HepG2 (cell line): ENCODE measurements around the gene MAVS. TPM values are rescaled to one million over a fixed set of nuclear protein-coding genes. Genes with fewer than 3 reads are reported as not detected.

ENCODE experiments used
- ATAC-seq: fragments of 200-7000 bp; cut with Tn5 transposase; 3 replicates; pipeline ENCODE4 v1.9.1; 2020; ENCODE audit warnings: mild to moderate bottlenecking, moderate library complexity
- BruUV-seq: library from RNA; stranded (reverse); fragments of 400-500 nt; replicated peaks from 2 replicates; lab custom pipeline; 2021; lab: Mats Ljungman, UMichigan
- CTCF ChIA-PET: fragments of 300-600 bp; formaldehyde crosslinking; extraction: SDS; loops from one replicate; lab custom pipeline; 2021; ENCODE audit warnings: low total read pairs, inconsistent platforms, low intra/inter-chr PET ratio; lab: Yijun Ruan, JAX
- POLR2A ChIA-PET: fragments of 350-600 bp; sonication (Branson Sonifier 250); formaldehyde crosslinking; loops from one replicate; lab custom pipeline; 2020; ENCODE audit warnings: antibody characterized with exemption, inconsistent platforms; lab: Yijun Ruan, JAX
- DNase-seq: peaks from one replicate; pipeline ENCODE4 v3.0.0-alpha.2; 2015; ENCODE audit warnings: low spot score
- FAIRE-seq: peaks from 3 replicates; lab custom pipeline; 2011; peaks lifted over from hg19 to GRCh38; lab: Jason Lieb, UNC
- H2AFZ ChIP-seq: one replicate; pipeline ENCODE4 v1.6.1; 2011; ENCODE audit warnings: low read length, inconsistent platforms
- H3K27ac ChIP-seq: fragments of 300-600 bp; 3 replicates; pipeline ENCODE4 v1.8.0; 2011; ENCODE audit warnings: mixed run types, mild to moderate bottlenecking, mixed read lengths, low read length, inconsistent platforms; ENCODE audit not compliant: insufficient read depth; ENCODE audit errors: extremely low read length
- H3K27me3 ChIP-seq, 2 experiments: fragments of 200-600 bp in 1 of 2; 2 replicates in 1 of 2; 3 replicates in 1 of 2; pipeline versions ENCODE4 v1.6.0 to v1.8.0; 2011; ENCODE audit warnings: low read length in 2 of 2, mild to moderate bottlenecking in 2 of 2, moderate library complexity in 2 of 2, inconsistent platforms in 1 of 2; ENCODE audit not compliant: insufficient read depth in 2 of 2, control insufficient read depth in 1 of 2
- H3K36me3 ChIP-seq, 2 experiments: fragments of 200-600 bp in 1 of 2; replicated peaks in 1 of 2; 2 replicates in 1 of 2; 3 replicates in 1 of 2; pipeline versions ENCODE4 v1.5.1 to v1.8.0; 2011; ENCODE audit warnings: low read length in 2 of 2, inconsistent platforms in 1 of 2; ENCODE audit not compliant: insufficient read depth in 2 of 2, control insufficient read depth in 1 of 2
- H3K4me1 ChIP-seq: 2 replicates; pipeline ENCODE4 v1.5.1; 2012; ENCODE audit warnings: low read length, inconsistent platforms; ENCODE audit not compliant: insufficient read depth
- H3K4me2 ChIP-seq: 2 replicates; pipeline ENCODE4 v1.6.0; 2011; ENCODE audit warnings: low read depth, low read length, inconsistent platforms
- H3K4me3 ChIP-seq, 3 experiments: fragments of 200-600 bp in 1 of 3; sonication (generic), shearing (Covaris generic) in 1 of 3; replicated peaks in 1 of 3; 2 replicates each; pipeline ENCODE4 v1.5.1; 2011 to 2016; ENCODE audit warnings: low read length in 3 of 3, inconsistent platforms in 2 of 3, low read depth in 2 of 3, mild to moderate bottlenecking in 2 of 3, control low read depth in 1 of 3, mixed read lengths in 1 of 3; ENCODE audit not compliant: insufficient read depth in 1 of 3
- H3K79me2 ChIP-seq: one replicate; pipeline ENCODE4 v1.6.1; 2011; ENCODE audit warnings: low read length, inconsistent platforms; ENCODE audit not compliant: insufficient read depth
- H3K9ac ChIP-seq: 2 replicates; pipeline ENCODE4 v1.6.0; 2011; ENCODE audit warnings: mild to moderate bottlenecking, low read depth, low read length, inconsistent platforms; ENCODE audit not compliant: insufficient read depth
- H3K9me3 ChIP-seq: 2 replicates; pipeline ENCODE4 v1.5.1; 2012; ENCODE audit warnings: mild to moderate bottlenecking, low read length
- H4K20me1 ChIP-seq: 2 replicates; pipeline ENCODE4 v1.6.0; 2011; ENCODE audit warnings: inconsistent platforms, mild to moderate bottlenecking, low read length, moderate library complexity; ENCODE audit not compliant: insufficient read depth
- ATF1 ChIP-seq: IDR thresholded peaks from 2 replicates; pipeline ENCODE4 v1.6.1; 2016; ENCODE audit warnings: mild to moderate bottlenecking, control low read depth
- ELF1 ChIP-seq: sonication (generic); formaldehyde crosslinking; IDR thresholded peaks from 2 replicates; pipeline ENCODE4 v1.4.0; 2020; ENCODE audit warnings: missing genetic modification reagents
- MIER2 ChIP-seq: IDR thresholded peaks from 2 replicates; pipeline ENCODE4 v1.6.1; 2016; ENCODE audit warnings: missing biosample characterization, missing genetic modification reagents
- MNT ChIP-seq: fragments of 450-650 bp; IDR thresholded peaks from 2 replicates; pipeline ENCODE4 v1.6.1; 2016
- RCOR2 ChIP-seq: IDR thresholded peaks from 2 replicates; pipeline ENCODE4 v1.6.1; 2016; ENCODE audit warnings: missing biosample characterization, missing genetic modification reagents
- ZFAT ChIP-seq: sonication (generic); formaldehyde crosslinking; conservative IDR thresholded peaks from 2 replicates; pipeline ENCODE4 v1.8.1; 2023; ENCODE audit warnings: missing genetic modification reagents, inconsistent platforms
- ZNF615 ChIP-seq: sonication (generic); formaldehyde crosslinking; IDR thresholded peaks from 2 replicates; pipeline ENCODE4 v1.5.0; 2020; ENCODE audit warnings: mild to moderate bottlenecking, missing genetic modification reagents, borderline replicate concordance
- ZNF724P ChIP-seq: sonication (generic); formaldehyde crosslinking; IDR thresholded peaks from 2 replicates; pipeline ENCODE4 v1.8.0; 2022; ENCODE audit warnings: missing genetic modification reagents, borderline replicate concordance
- ZNF768 ChIP-seq: sonication (generic); formaldehyde crosslinking; IDR thresholded peaks from 2 replicates; pipeline ENCODE4 v1.4.0; 2020; ENCODE audit warnings: missing genetic modification reagents
- ZNF784 ChIP-seq: sonication (generic); formaldehyde crosslinking; IDR thresholded peaks from 2 replicates; pipeline ENCODE4 v1.5.1; 2020; ENCODE audit warnings: missing genetic modification reagents, mild to moderate bottlenecking, borderline replicate concordance
- WGBS: methylation state at CpG from one replicate; pipeline ENCODE4 v1.1.6; 2017; ENCODE audit warnings: low lambda C conversion rate; 5-methylcytosine and 5-hydroxymethylcytosine counted together
- in situ Hi-C: cut with HindIII; loops from 2 replicates; pipeline ENCODE4 v1.10.0; 2017; ENCODE audit warnings: low pct_unique_long_range_greater_than_20kb; ENCODE audit not compliant: extremely low pct_ligation_motif_present
- intact Hi-C: fragments of 100-400 bp; cut with micrococcal nuclease; formaldehyde crosslinking; loops from one replicate; pipeline ENCODE4 v1.10.0; 2022; ENCODE audit not compliant: unreplicated experiment
- polyA plus RNA-seq, 8 experiments: library from polyadenylated mRNA; depleted of rRNA in 3 of 8; stranded (reverse) in 7 of 8; unstranded in 1 of 8; fragments of >200 nt; fragmentation: Illumina TruSeq in 4 of 8; extraction: Trizol in 4 of 8; gene quantifications; 2 replicates each; pipeline versions ENCODE4 v1.2.1 to v1.2.3, GENCODE V29; 2011 to 2016; ENCODE audit warnings: low read depth in 4 of 8, missing spikeins in 1 of 8, mixed read lengths in 1 of 8; ENCODE audit not compliant: insufficient read depth in 1 of 8
- total RNA-seq, 5 experiments: library from RNA; depleted of rRNA; stranded (reverse); fragments of >200 nt; fragmentation: Illumina TruSeq; extraction: Trizol; gene quantifications; 2 replicates each; pipeline ENCODE4 v1.2.3, GENCODE V29; 2016; ENCODE audit warnings: low read depth in 1 of 5

MAVS gene
- total and polyA plus RNA-seq, 2 of the 13 experiments (the other 11 are each of a cell fraction or from before 2014, with no cell fraction given) = 27.3 to 36.6 TPM

GRCh38 chr20:3803289-3803688 lies 43.3 kb upstream of the MAVS start (continued):
- TF ChIP-seq ZNF784 (CRISPR knock-in tag) (no peak), ZNF768 (CRISPR knock-in tag) (no peak), ELF1 (CRISPR knock-in tag) (no peak), ZNF615 (no peak)

- TF ChIP-seq MIER2 (CRISPR knock-in tag) (no peak), MNT (no peak), RCOR2 (CRISPR knock-in tag) (no peak), ZNF724P (CRISPR knock-in tag) (no peak), ZFAT (CRISPR knock-in tag) (no peak), ATF1 (CRISPR knock-in tag) (no peak)
- BruUV-seq = no TSS peak
- peaks cover 40% of the 10 kb centered on the region for H3K4me1 ChIP-seq
- FAIRE-seq = no peak
- no peaks in the 10 kb centered on the region for H3K9me3 ChIP-seq
- no peak for ATAC-seq
- no peaks in the 10 kb centered on the region for H4K20me1 ChIP-seq
- in situ Hi-C loops = no loop called here
- ChIA-PET CTCF (no interaction called here), POLR2A (interaction anchor here (1.5 kb wide), 1 partner anchor 17 kb away, joined by 6 read pairs; the partner anchor contains the start of gene AP5S1)
- no peak overlapping the region for H3K4me3 ChIP-seq
- no peak overlapping the region for H2AFZ ChIP-seq
- H3K9ac ChIP-seq = no peak overlapping the region
- H3K27me3 ChIP-seq = no peaks in the 10 kb centered on the region
- intact Hi-C loops = no loop called here
- no peak for DNase-seq
- H3K79me2 ChIP-seq = peaks cover under 1% of the 10 kb centered on the region
- peaks cover 27 to 46% of the 10 kb centered on the region in 2 experiments for H3K36me3 ChIP-seq
- no peak overlapping the region for H3K4me2 ChIP-seq
- H3K27ac ChIP-seq = no peak overlapping the region
- WGBS = 98% methylated on average over 6 of the region's 6 CpGs
Measured at GRCh38 chr20:3803854-3804253, 42.8 kb upstream of the MAVS start.
